Subcutaneous adipose tissue (tissue), 4 donors: Measurements from ENCODE around the gene GNAT1. TPM values are rescaled to one million over a fixed set of nuclear protein-coding genes. Genes with fewer than 3 reads are reported as not detected.

Experiments
- CTCF ChIP-seq: fragments of 450-650 bp; IDR thresholded peaks from one replicate; pipeline ENCODE4 v1.5.1; 2016; ENCODE audit warnings: low read depth, mild to moderate bottlenecking, control low read depth, antibody characterized with exemption, moderate library complexity
- total RNA-seq, 4 donors: library from RNA; depleted of rRNA; stranded (reverse); fragments of >200 nt; gene quantifications; one replicate each; pipeline ENCODE4 v1.1.0, GENCODE V29; 2016

GNAT1 gene
- total RNA-seq, 4 donors from 2014 or later, result not detected

- TF ChIP-seq CTCF, result no peak
These were observed 714 bp downstream of the GNAT1 start for GRCh38 chr3:50192124-50192523.

- no peak for TF ChIP-seq CTCF
These were observed 1.3 kb downstream of the GNAT1 start for GRCh38 chr3:50192689-50193141.

GRCh38 chr3:50193286-50193685, 1.9 kb downstream of the GNAT1 start:
- TF ChIP-seq CTCF, result no peak

GRCh38 chr3:50193746-50194127, 2.3 kb downstream of the GNAT1 start:
- no peak for TF ChIP-seq CTCF

GRCh38 chr3:50194128-50194902, 2.9 kb downstream of the GNAT1 start:
- TF ChIP-seq CTCF, result no peak

- no peak for TF ChIP-seq CTCF
These were observed 3.6 kb downstream of the GNAT1 start for GRCh38 chr3:50194903-50195500.

- no peak for TF ChIP-seq CTCF
These were observed 4.3 kb downstream of the GNAT1 start for GRCh38 chr3:50195501-50196252.
